Fibroblast of gingiva (primary cell): ENCODE measurements around the gene AQP11.
A peak's percentile ranks its signal among the peaks of the same experiment; 100 is the strongest.
"Not testable (repeated sequence)": the region's sequence is repeated elsewhere in the genome, so short reads cannot be mapped to it uniquely, and the experiment has no call there.

Experiments
- DNase-seq: peaks from one replicate; pipeline ENCODE4 v3.0.0-alpha.2; 2011; ENCODE audit warnings: low read depth

Gene AQP11

GRCh38 chr11:77589521-77590193, at the start of gene AQP11:
AQP11 (plus strand) TSS chr11:77589953; CDS start chr11:77589993, 40 bp downstream.
- DNase-seq = peak; percentile 88

- peak; percentile 20 for DNase-seq
Measured at GRCh38 chr11:77542296-77542695, 47.5 kb upstream of the AQP11 start.

- DNase-seq = no peak
Measured at GRCh38 chr11:77547047-77547836, 42.5 kb upstream of the AQP11 start.

GRCh38 chr11:77547863-77548551, 41.7 kb upstream of the AQP11 start:
- DNase-seq = peak; percentile 55

- no peak for DNase-seq
Measured at GRCh38 chr11:77548552-77549445, 41.0 kb upstream of the AQP11 start.

GRCh38 chr11:77551426-77551825, 38.3 kb upstream of the AQP11 start:
- not testable (repeated sequence) for DNase-seq

- no peak for DNase-seq
Measured at GRCh38 chr11:77557553-77557952, 32.2 kb upstream of the AQP11 start.

GRCh38 chr11:77558380-77558779, 31.4 kb upstream of the AQP11 start:
- no peak for DNase-seq

GRCh38 chr11:77559686-77560401, 29.9 kb upstream of the AQP11 start:
- DNase-seq = peak; percentile 55

- no peak for DNase-seq
Measured at GRCh38 chr11:77560605-77561004, 29.1 kb upstream of the AQP11 start.

- DNase-seq = no peak
Measured at GRCh38 chr11:77561257-77561656, 28.5 kb upstream of the AQP11 start.

GRCh38 chr11:77568306-77568705, 21.4 kb upstream of the AQP11 start:
- DNase-seq = no peak

- DNase-seq = no peak
Measured at GRCh38 chr11:77568916-77569675, 20.7 kb upstream of the AQP11 start.

- no peak for DNase-seq
Measured at GRCh38 chr11:77569676-77570070, 20.1 kb upstream of the AQP11 start.

GRCh38 chr11:77570896-77571295, 18.9 kb upstream of the AQP11 start:
- not testable (repeated sequence) for DNase-seq

GRCh38 chr11:77575428-77575827, 14.3 kb upstream of the AQP11 start:
- DNase-seq = not testable (repeated sequence)

GRCh38 chr11:77580712-77581337, 8.9 kb upstream of the AQP11 start:
- no peak for DNase-seq

GRCh38 chr11:77589181-77589520, 602 bp upstream of the AQP11 start:
- DNase-seq = no peak

- peak; percentile 32 for DNase-seq
Measured at GRCh38 chr11:77590194-77590782, 535 bp downstream of the AQP11 start.

GRCh38 chr11:77592727-77593126, 3.0 kb downstream of the AQP11 start:
- no peak for DNase-seq
